PC-3 (cell line): ENCODE results near the gene CFAP97D2. TPM values are rescaled to one million over a fixed set of nuclear protein-coding genes. Genes with fewer than 3 reads are reported as not detected.

Experiments
- ATAC-seq: fragments of 200-7000 bp; cut with Tn5 transposase; 2 replicates; pipeline ENCODE4 v1.9.1; 2020; ENCODE audit warnings: mild to moderate bottlenecking, moderate library complexity
- BruUV-seq: library from RNA; stranded (reverse); fragments of 400-500 nt; replicated peaks from 2 replicates; lab custom pipeline; 2021; lab: Mats Ljungman, UMichigan
- CTCF ChIA-PET: fragments of 300-600 bp; sonication (Branson Sonifier 250); formaldehyde crosslinking; loops from one replicate; lab custom pipeline; 2022; ENCODE audit warnings: antibody characterized with exemption; lab: Charles Lee
- POLR2A ChIA-PET: fragments of 300-600 bp; sonication (Branson Sonifier 250); formaldehyde crosslinking; loops from one replicate; lab custom pipeline; 2022; ENCODE audit warnings: antibody characterized with exemption; ENCODE audit not compliant: unreplicated experiment; lab: Charles Lee
- DNase-seq: peaks from one replicate; pipeline ENCODE4 v3.0.0-alpha.2; 2015
- H2AFZ ChIP-seq: fragments of 300-600 bp; sonication (generic); 2 replicates; pipeline ENCODE4 v1.6.0; 2016; ENCODE audit warnings: antibody characterized with exemption, low read length
- H3F3A ChIP-seq: fragments of 300-600 bp; sonication (generic); one replicate; pipeline ENCODE4 v1.6.0; 2017; ENCODE audit warnings: antibody characterized with exemption, low read length, control low read depth, mild to moderate bottlenecking; ENCODE audit not compliant: unreplicated experiment
- H3K27ac ChIP-seq: fragments of 300-600 bp; sonication (generic); 2 replicates; pipeline ENCODE4 v1.5.1; 2016; ENCODE audit warnings: mild to moderate bottlenecking, low read length
- H3K27me3 ChIP-seq: fragments of 300-600 bp; sonication (generic); 2 replicates; pipeline ENCODE4 v1.6.1; 2016; ENCODE audit warnings: low read length, mixed read lengths
- H3K36me3 ChIP-seq: fragments of 300-600 bp; sonication (generic); 2 replicates; pipeline ENCODE4 v1.6.1; 2016; ENCODE audit warnings: low read depth, mixed run types, low read length, mixed read lengths
- H3K4me1 ChIP-seq: fragments of 300-600 bp; sonication (generic); 2 replicates; pipeline ENCODE4 v1.5.1; 2016; ENCODE audit warnings: low read length; ENCODE audit not compliant: insufficient read depth
- H3K4me2 ChIP-seq: fragments of 300-600 bp; sonication (generic); 2 replicates; pipeline ENCODE4 v1.6.0; 2016; ENCODE audit warnings: low read length
- H3K4me3 ChIP-seq: fragments of 300-600 bp; sonication (generic); 2 replicates; pipeline ENCODE4 v1.5.1; 2016; ENCODE audit warnings: mild to moderate bottlenecking, low read length, mixed read lengths
- H3K79me2 ChIP-seq: fragments of 300-600 bp; sonication (generic); 2 replicates; pipeline ENCODE4 v1.6.1; 2017; ENCODE audit warnings: low read length, mixed read lengths
- H3K9ac ChIP-seq: fragments of 300-600 bp; sonication (generic); 2 replicates; pipeline ENCODE4 v1.6.0; 2016; ENCODE audit warnings: mild to moderate bottlenecking, low read length
- H3K9me2 ChIP-seq: fragments of 300-600 bp; sonication (generic); replicated peaks from 2 replicates; pipeline ENCODE4 v1.6.1; 2016; ENCODE audit warnings: mixed run types, low read length, mixed read lengths
- H3K9me3 ChIP-seq: fragments of 300-600 bp; sonication (generic); 2 replicates; pipeline ENCODE4 v1.6.1; 2016; ENCODE audit warnings: low read length, mixed read lengths
- H4K20me1 ChIP-seq: fragments of 300-600 bp; sonication (generic); 2 replicates; pipeline ENCODE4 v1.6.1; 2016; ENCODE audit warnings: low read length, mixed read lengths
- EZH2 ChIP-seq: fragments of 300-600 bp; sonication (generic); IDR thresholded peaks from one replicate; pipeline ENCODE4 v1.6.1; 2017; ENCODE audit warnings: antibody characterized with exemption, mild to moderate bottlenecking, low read length; ENCODE audit not compliant: unreplicated experiment
- EZH2phosphoT487 ChIP-seq: fragments of 300-600 bp; sonication (generic); IDR thresholded peaks from 2 replicates; pipeline ENCODE4 v1.6.1; 2018; ENCODE audit warnings: mild to moderate bottlenecking, antibody characterized with exemption, low read length, borderline replicate concordance
- intact Hi-C: fragments of 100-400 bp; cut with micrococcal nuclease; formaldehyde crosslinking; loops from 2 replicates; pipeline ENCODE4 v1.9.0; 2023
- total RNA-seq: library from RNA; depleted of rRNA; stranded (reverse); fragments of >200 nt; gene quantifications from 2 replicates; pipeline ENCODE4 v1.2.3, GENCODE V29; 2014
- TF ChIP-seq, protein P1 (sequence below): fragments of 300-600 bp; sonication (generic); conservative IDR thresholded peaks from 2 replicates; pipeline ENCODE4 v1.5.1; 2017; ENCODE audit warnings: antibody characterized with exemption, low read depth, mild to moderate bottlenecking, low read length

The CFAP97D2 gene
- total RNA-seq, 1 experiment from 2014 or later: not detected

DNA sequence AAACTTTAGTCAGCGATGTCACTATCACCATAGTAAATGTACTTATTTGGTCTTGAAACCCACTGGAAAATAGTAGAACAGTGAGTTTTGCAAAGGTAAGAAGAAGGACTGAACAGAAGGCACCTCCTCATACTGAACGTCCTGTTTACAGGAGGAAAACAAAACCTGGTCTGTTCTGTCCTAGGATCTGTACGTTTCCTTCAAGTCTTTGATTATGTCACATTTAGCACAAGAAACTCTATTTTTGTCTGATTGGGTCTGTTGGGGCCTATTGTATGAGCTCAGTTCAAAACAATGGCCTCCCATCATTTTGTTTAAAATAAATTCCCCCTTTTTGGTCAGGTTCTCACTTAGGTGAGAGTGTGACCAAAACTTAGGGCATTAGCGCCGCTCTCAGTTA, 11.2 kb upstream of the CFAP97D2 start:
- Histone ChIP-seq H3K27me3 (no peaks in the 10 kb centered on the region), H2AFZ (no peak overlapping the region), H3K36me3 (no peaks in the 10 kb centered on the region), H3K4me2 (no peak overlapping the region), H3F3A (no peaks in the 10 kb centered on the region), H3K9me2 (no peaks in the 10 kb centered on the region), H3K9ac (no peak overlapping the region), H3K27ac (no peak overlapping the region), H3K4me1 (no peaks in the 10 kb centered on the region), H3K4me3 (no peak overlapping the region), H3K79me2 (no peaks in the 10 kb centered on the region), H3K9me3 (no peaks in the 10 kb centered on the region), H4K20me1 (no peaks in the 10 kb centered on the region)
- ChIA-PET CTCF (no interaction called here), POLR2A (no interaction called here)
- intact Hi-C loops: no loop called here
- DNase-seq: no peak
- BruUV-seq: no TSS peak
- TF ChIP-seq EZH2 (no peak), EZH2phosphoT487 (no peak)
- TF ChIP-seq, protein P1, sequence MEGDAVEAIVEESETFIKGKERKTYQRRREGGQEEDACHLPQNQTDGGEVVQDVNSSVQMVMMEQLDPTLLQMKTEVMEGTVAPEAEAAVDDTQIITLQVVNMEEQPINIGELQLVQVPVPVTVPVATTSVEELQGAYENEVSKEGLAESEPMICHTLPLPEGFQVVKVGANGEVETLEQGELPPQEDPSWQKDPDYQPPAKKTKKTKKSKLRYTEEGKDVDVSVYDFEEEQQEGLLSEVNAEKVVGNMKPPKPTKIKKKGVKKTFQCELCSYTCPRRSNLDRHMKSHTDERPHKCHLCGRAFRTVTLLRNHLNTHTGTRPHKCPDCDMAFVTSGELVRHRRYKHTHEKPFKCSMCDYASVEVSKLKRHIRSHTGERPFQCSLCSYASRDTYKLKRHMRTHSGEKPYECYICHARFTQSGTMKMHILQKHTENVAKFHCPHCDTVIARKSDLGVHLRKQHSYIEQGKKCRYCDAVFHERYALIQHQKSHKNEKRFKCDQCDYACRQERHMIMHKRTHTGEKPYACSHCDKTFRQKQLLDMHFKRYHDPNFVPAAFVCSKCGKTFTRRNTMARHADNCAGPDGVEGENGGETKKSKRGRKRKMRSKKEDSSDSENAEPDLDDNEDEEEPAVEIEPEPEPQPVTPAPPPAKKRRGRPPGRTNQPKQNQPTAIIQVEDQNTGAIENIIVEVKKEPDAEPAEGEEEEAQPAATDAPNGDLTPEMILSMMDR: no peak
- no peak for ATAC-seq

DNA sequence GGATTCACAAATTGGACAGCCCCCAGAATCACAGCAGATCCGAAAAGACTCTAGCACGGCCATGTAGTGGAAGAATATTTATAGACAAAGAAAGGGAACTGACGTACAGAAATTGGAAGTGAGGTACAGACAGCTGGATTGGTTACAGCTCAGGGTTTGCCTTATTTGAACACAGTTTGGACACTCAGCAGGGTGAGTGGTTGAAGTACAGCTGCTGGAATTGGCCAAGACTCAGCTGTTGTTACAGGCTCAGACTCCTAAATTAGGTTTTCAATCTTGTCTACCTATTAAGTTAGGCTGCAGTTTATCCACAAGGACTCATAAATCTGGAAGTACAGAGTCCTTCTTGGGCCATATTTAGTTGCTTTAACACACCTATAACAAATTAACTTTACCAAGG, 5.8 kb upstream of the CFAP97D2 start:
- no peaks in the 10 kb centered on the region for H3K36me3 ChIP-seq
- no peaks in the 10 kb centered on the region for H3K4me1 ChIP-seq
- no peaks in the 10 kb centered on the region for H3K27me3 ChIP-seq
- ChIA-PET CTCF (no interaction called here), POLR2A (no interaction called here)
- no peak overlapping the region for H2AFZ ChIP-seq
- TF ChIP-seq EZH2phosphoT487 (no peak), EZH2 (no peak)
- TF ChIP-seq, protein P1: no peak
- H3F3A ChIP-seq: no peaks in the 10 kb centered on the region
- no peak for DNase-seq
- H3K79me2 ChIP-seq: no peaks in the 10 kb centered on the region
- H3K9ac ChIP-seq: no peak overlapping the region
- H4K20me1 ChIP-seq: no peaks in the 10 kb centered on the region
- ATAC-seq: no peak
- H3K4me3 ChIP-seq: no peak overlapping the region
- no peaks in the 10 kb centered on the region for H3K9me3 ChIP-seq
- intact Hi-C loops: no loop called here
- H3K4me2 ChIP-seq: no peak overlapping the region
- H3K9me2 ChIP-seq: no peaks in the 10 kb centered on the region
- no peak overlapping the region for H3K27ac ChIP-seq
- no TSS peak for BruUV-seq

DNA sequence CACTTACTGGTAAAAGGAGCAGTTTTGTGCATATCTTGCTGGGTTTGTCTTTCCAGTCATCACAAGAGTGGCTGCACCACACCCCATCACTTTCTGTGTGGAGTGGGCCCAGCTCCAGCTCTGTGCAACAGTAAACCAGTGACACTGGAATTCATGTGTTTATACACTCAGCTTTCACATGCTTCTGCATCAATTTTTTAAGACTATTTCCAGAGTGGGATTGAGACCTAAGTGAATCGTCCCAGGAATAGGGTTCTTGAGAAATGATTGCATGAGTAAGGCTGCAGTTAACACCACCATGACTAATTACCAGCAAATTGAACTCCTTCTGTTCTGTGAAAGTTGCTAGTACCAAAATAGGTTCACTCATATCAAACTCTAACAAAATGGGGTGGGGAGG, 5.3 kb upstream of the CFAP97D2 start:
- Histone ChIP-seq H3K27ac (no peak overlapping the region), H3K4me1 (no peaks in the 10 kb centered on the region), H3K36me3 (no peaks in the 10 kb centered on the region), H4K20me1 (no peaks in the 10 kb centered on the region), H3K4me3 (no peak overlapping the region), H3K4me2 (no peak overlapping the region), H2AFZ (no peak overlapping the region), H3K9me3 (no peaks in the 10 kb centered on the region), H3K9ac (no peak overlapping the region), H3K9me2 (no peaks in the 10 kb centered on the region), H3F3A (no peaks in the 10 kb centered on the region), H3K79me2 (no peaks in the 10 kb centered on the region), H3K27me3 (no peaks in the 10 kb centered on the region)
- no TSS peak for BruUV-seq
- DNase-seq (no peak), ATAC-seq (no peak)
- intact Hi-C loops: no loop called here
- TF ChIP-seq, protein P1: no peak
- TF ChIP-seq EZH2phosphoT487: no peak
- TF ChIP-seq EZH2: no peak
- CTCF ChIA-PET: interaction anchor here (0.6 kb wide), 1 partner anchor 251 kb away, joined by 3 read pairs; no protein-coding TSS in a partner anchor
- POLR2A ChIA-PET: no interaction called here
